NOMO-1 treated with DMSO at 0.1 percent for 48 hours (cell line): ENCODE data around the gene GRIN3A.
"Not testable (repeated sequence)": the region's sequence is repeated elsewhere in the genome, so short reads cannot be mapped to it uniquely, and the experiment has no call there.

Source experiments
- DNase-seq: peaks from one replicate; lab custom pipeline; 2025; ENCODE audit not compliant: unreplicated experiment; lab: John Stamatoyannopoulos, UW

The GRIN3A gene

DNA sequence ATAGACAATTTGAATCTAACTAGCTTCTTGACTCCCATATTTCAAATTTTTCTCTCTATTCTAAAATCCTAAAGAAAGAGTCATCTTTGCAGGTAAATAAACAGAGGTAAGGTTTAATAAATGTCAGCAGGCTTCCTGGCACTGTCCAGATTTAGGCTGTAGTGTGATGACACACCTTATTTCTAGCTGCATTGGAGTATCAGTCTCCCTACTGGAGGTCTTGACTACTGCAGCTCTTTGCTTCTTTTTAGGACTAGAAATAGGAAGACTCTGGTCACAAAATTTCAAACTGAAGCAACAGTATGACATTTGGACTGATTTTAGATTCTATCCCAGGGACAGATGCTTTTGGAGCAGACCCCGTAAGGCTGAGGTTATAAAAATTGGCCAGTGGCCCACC is 103.0 kb downstream of the GRIN3A start:
- DNase-seq = no peak

DNA sequence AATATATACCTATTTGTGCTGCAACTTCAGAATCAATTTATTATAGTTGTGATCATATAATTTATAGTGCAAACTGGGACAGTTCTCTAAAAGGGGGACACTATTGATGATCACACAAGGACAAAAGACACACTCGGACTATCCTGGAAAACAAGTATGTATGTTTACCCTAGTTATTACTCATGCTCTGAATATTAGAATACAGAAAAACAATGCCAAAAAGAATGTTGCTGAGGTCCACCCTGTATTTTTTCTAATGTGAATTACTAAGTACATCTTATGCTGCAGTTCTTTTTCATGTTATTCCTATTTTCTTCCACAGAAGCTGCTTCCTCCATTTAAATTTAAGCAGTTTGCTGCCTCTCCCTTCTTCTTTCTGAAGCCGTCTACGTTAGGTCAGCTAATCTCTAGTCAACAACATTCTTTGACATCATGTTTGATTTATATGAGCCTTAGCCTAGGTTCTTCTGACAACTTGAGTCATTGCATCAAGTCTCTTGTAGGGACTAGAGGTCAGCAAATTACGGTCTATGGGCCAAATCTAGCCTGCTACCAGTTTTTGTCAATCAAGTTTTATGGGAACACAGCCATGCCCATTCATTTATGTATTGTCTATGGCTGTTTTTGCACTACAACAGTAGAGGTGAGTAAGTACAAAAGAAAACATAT is 103.6 kb downstream of the GRIN3A start:
- peak; percentile 39 for DNase-seq

DNA sequence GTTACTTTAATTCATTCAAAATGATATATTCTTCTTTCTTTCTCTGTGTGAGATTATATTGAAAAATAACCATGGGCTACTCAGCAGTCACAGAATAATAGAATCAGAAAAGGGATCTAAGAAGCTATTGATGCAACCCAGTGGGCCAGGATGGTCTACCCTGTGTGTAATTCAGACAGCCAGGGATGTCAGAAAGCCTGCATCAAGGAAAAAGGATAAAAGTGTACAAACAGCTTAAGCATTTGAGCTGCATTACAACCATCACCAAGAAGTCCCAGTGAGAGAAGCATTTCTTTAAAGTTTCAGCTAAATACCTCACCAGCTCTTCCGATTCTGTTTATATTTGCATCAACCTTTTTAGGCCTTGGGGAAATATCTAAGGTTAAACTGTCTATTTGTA is 105.8 kb downstream of the GRIN3A start:
- DNase-seq = no peak

GRCh38 chr9:101631892-101632291 is 106.6 kb downstream of the GRIN3A start:
- no peak for DNase-seq

- DNase-seq = peak; percentile 83
Observed at GRCh38 chr9:101629636-101630035, 108.8 kb downstream of the GRIN3A start.

- no peak for DNase-seq
Observed at GRCh38 chr9:101628173-101628572, 110.3 kb downstream of the GRIN3A start.

- DNase-seq = peak; percentile 71
Observed at GRCh38 chr9:101626295-101626694, 112.2 kb downstream of the GRIN3A start.

DNA sequence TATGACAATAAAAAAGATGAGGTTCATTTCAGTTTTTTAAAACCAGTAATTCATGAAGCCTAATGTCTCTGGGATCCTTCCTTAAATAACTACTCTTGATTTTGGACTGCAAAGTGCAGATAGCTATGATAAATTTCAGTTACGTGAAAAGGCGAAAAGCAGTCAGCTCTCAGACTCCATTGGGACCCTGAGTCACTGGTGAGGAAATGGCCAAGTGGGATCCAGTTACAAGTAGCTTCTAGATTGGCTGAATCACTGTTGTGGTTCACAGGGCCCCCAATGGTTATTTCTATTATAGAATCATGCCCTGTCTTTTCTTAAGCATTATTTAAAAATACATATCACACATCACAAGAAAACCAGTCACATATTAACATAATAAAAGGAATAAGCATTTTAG is 112.6 kb downstream of the GRIN3A start:
- no peak for DNase-seq

- DNase-seq = no peak
Observed at GRCh38 chr9:101620452-101620851, 118.0 kb downstream of the GRIN3A start.

- no peak for DNase-seq
Observed at GRCh38 chr9:101618698-101619097, 119.7 kb downstream of the GRIN3A start.

DNA sequence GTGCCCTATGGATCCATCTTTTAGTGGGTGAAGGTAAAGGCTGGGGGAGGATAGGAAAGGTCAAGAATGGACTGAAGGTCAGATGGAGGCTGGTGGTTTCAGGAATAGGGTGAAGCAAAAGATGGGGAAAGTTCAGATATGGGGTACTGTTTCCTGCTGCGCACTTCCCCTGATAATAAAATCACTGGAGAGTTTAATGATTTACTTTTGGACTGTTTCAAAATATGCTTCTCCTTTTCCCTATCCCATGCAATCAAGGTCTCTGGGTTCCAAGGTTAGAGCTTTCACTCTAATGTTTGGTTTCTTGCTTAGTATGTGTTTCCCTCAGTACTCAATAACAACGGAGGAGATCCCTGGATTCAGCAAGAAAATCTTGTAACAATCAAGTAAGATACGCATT is 132.9 kb downstream of the GRIN3A start:
- no peak for DNase-seq

DNA sequence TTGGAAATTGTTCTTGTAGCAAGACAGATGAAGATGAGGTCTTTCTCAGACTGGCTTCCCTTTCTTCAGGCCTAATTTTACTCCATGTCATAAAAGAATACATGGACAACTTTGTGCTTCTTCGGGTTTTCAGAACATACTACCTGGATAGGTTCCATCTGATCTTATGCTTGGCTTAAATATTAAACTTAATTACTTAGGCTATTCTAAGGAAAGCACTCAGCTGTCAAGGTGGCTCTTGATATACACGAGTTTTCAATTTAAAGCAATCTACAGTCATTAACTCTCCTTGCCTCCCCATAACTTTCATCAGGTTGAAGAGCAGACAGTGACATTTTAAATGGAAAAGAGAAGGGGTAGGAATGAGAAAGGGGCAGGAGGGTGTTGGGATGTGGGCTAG is 134.2 kb downstream of the GRIN3A start:
- DNase-seq = no peak

DNA sequence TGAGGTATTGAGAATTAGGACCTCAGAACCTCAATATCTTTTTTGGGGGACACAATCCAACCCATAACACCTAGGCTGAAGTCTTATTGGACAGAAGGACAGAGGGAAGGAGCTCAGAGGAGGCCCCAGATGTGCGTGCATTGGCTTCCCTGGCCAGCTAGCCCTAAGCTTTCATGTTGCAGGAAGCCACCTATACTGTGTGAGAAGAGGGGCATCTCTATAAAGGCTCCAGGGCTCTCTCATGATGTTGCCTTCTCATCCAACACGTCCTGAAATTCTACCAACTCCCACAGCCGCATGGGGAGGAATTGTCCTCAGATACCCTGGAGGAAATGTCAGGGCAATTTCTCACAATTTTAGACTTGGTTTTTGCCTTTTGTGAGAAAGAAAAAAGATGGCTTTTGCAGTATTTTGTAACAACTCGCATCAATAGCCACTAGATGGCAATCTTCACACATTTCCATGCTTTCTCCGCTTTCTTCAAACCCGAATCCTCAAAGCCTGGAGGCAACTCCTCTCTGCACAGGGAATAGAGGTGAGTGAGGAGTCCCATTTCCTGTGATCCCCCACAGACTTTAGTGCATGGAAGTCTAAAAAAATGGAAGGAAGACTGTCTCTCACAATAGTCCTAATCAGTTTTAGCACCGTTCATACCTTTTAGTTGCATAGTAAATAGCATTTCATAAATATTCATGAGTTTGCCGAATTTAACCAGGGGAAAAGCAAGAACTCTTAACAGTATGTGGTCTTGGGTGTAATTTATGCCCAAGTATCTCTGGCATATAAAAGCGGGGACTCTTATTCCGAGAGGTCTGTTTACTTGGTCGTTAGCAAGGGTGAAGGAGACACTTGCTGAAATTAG is 136.3 kb downstream of the GRIN3A start:
- peak; percentile 29 for DNase-seq

GRCh38 chr9:101594796-101595195 is 143.7 kb downstream of the GRIN3A start, which contains the start of gene PPP3R2:
Gene PPP3R2 (minus strand): TSS chr9:101594969. CDS start chr9:101594921, 48 bp downstream.
- no peak for DNase-seq

DNA sequence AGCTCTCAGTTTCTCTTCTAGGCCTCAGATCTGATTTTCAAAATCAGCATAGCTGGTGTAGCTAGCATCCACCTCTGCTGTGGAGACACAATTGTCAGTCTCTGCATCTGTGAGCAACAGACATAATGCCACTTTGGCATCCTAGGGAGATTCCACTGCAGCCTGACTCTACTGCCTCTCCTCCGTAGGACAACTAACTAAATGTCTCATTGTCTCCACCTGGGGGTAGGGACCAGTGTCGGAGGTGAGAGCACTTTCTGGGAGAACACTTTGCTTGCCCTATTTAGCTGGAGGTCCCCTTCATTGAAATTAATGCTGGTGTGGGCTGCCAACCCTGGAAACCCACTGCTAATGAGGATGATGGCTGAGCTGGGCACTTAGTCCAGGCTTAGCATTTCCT is 145.1 kb downstream of the GRIN3A start:
- no peak for DNase-seq

GRCh38 chr9:101592788-101593187 is 145.7 kb downstream of the GRIN3A start:
- no peak for DNase-seq

- no peak for DNase-seq
Observed at GRCh38 chr9:101591787-101592446, 146.5 kb downstream of the GRIN3A start.

GRCh38 chr9:101590901-101591300 is 147.5 kb downstream of the GRIN3A start:
- no peak for DNase-seq

DNA sequence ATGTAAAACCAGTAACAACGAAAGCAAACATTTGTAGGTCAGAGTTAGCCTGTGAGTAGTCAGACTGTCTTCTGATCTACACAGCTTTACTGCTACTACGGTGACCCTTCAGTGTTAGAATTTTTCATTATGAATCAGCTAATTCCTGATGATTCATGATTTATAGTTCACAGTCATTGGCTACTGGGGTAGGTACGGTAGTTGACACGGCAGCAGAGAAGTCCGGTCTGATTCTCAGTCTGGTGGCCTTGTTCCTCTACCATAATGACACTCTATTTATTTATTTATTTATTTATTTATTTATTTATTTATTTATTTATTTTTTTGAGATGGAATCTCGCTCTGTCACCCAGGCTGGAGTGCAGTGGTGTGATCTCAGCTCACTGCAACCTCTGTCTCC is 148.4 kb downstream of the GRIN3A start:
- not testable (repeated sequence) for DNase-seq

GRCh38 chr9:101587332-101588043 is 151.0 kb downstream of the GRIN3A start:
- no peak for DNase-seq

- DNase-seq = peak; percentile 26
Observed at GRCh38 chr9:101586651-101587050, 151.8 kb downstream of the GRIN3A start.
